Astrocyte of the spinal cord (primary cell): ENCODE measurements around the gene METTL1.

ENCODE experiments used
- DNase-seq: peaks from one replicate; pipeline ENCODE4 v3.0.0; 2011; ENCODE audit warnings: low read depth, low spot score
- H3K4me3 ChIP-seq: 2 replicates; pipeline ENCODE4 v1.5.1; 2011; ENCODE audit warnings: low read depth, mild to moderate bottlenecking, low read length, moderate library complexity
- CTCF ChIP-seq: IDR thresholded peaks from 2 replicates; pipeline ENCODE4 v1.5.1; 2012; ENCODE audit warnings: low read depth, mild to moderate bottlenecking, low read length, inconsistent platforms
- in situ Hi-C: cut with HindIII; loops from 2 replicates; pipeline ENCODE4 v1.10.0; 2017; ENCODE audit warnings: low sequenced_read_pairs

Gene METTL1

GRCh38 chr12:57807285-57807684 is 35.4 kb upstream of the METTL1 start:
- in situ Hi-C loops = no loop called here

GRCh38 chr12:57806677-57807076 is 34.8 kb upstream of the METTL1 start:
- TF ChIP-seq CTCF = no peak
- no peak for DNase-seq
- no peak overlapping the region for H3K4me3 ChIP-seq
- in situ Hi-C loops = no loop called here

More at GRCh38 chr12:57807285-57807684, 35.4 kb upstream of the METTL1 start:
- no peak for TF ChIP-seq CTCF
- H3K4me3 ChIP-seq = no peak overlapping the region
- DNase-seq = no peak

GRCh38 chr12:57803319-57803893 is 31.5 kb upstream of the METTL1 start:
- peak; percentile 93 for TF ChIP-seq CTCF
- H3K4me3 ChIP-seq = no peak overlapping the region
- DNase-seq = peak; percentile 62
- in situ Hi-C loops = no loop called here

GRCh38 chr12:57802607-57803006 is 30.7 kb upstream of the METTL1 start:
- TF ChIP-seq CTCF = no peak
- no peak for DNase-seq
- no peak overlapping the region for H3K4me3 ChIP-seq
- in situ Hi-C loops = no loop called here

- no peak for DNase-seq
- in situ Hi-C loops = no loop called here
- TF ChIP-seq CTCF = no peak
- no peak overlapping the region for H3K4me3 ChIP-seq
Measured at GRCh38 chr12:57800965-57801364, 29.1 kb upstream of the METTL1 start.

- TF ChIP-seq CTCF = no peak
- in situ Hi-C loops = no loop called here
- DNase-seq = no peak
- H3K4me3 ChIP-seq = no peak overlapping the region
Measured at GRCh38 chr12:57797933-57798332, 26.0 kb upstream of the METTL1 start.

GRCh38 chr12:57796996-57797395 is 25.1 kb upstream of the METTL1 start:
- no peak for DNase-seq
- no peak for TF ChIP-seq CTCF
- in situ Hi-C loops = no loop called here
- H3K4me3 ChIP-seq = no peak overlapping the region
